ENCODE data around the gene GNMT. TPM values are rescaled to one million over a fixed set of nuclear protein-coding genes. Genes with fewer than 3 reads are reported as not detected.

Gene GNMT
- total and polyA plus RNA-seq, 10 of the 15 experiments (the other 5 are each of a cell fraction or from before 2014, with no cell fraction given), result 0.27 to 1.1 (median 0.39) TPM

DNA sequence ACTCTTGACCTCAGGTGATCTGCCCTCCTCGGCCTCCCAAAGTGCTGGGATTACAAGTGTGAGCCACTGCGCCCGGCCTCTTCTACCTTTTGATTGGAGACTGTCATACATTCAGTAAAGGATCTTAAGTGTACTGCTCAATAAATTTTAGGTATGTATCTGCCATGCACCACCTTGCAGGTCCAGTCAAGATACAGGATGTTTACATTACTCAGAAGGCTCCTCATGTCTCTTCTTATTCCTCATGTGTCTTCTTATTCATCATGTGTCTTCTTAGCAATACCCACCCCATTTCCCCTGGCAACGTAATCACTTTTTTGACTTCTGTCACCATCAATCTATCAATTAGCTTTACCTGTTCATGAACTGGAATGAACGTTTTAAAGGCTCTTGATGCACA lies 45.3 kb downstream of the GNMT start:
- Histone ChIP-seq H3K9ac (ENCODE audit: control insufficient read depth, insufficient read depth, low read length) (no peak overlapping the region), H3K4me3 (no peak overlapping the region), H3K79me2 (ENCODE audit: control insufficient read depth, insufficient read depth, low read length) (no peaks in the 10 kb centered on the region), H3K9me3 (replicated peaks; ENCODE audit: control insufficient read depth, insufficient read depth, low read length) (no peaks in the 10 kb centered on the region), H3K4me1 (ENCODE audit: control insufficient read depth, insufficient read depth, low read length) (no peaks in the 10 kb centered on the region), H3K27ac (ENCODE audit: control insufficient read depth, insufficient read depth) (no peak overlapping the region), H3K36me3 (ENCODE audit: control insufficient read depth in 2 of 2, insufficient read depth in 2 of 2, low read length in 1 of 2) (peaks cover 16 to 17% of the 10 kb centered on the region in 2 experiments), H3K27me3 (replicated peaks in 1 of 2; ENCODE audit: control insufficient read depth in 2 of 2, insufficient read depth in 2 of 2, low read length in 1 of 2) (no peaks in the 10 kb centered on the region), H4K20me1 (ENCODE audit: control insufficient read depth, insufficient read depth) (no peaks in the 10 kb centered on the region), H3K4me2 (ENCODE audit: control insufficient read depth, insufficient read depth) (no peak overlapping the region), H2AFZ (ENCODE audit: control insufficient read depth, low read depth, low read length) (no peak overlapping the region)
- BruUV-seq (replicated peaks), result no TSS peak
- FAIRE-seq (no peak), DNase-seq (ENCODE audit: low read depth, low spot score) (no peak), ATAC-seq (no peak)
- ChIA-PET RAD21 (ENCODE audit: unreplicated experiment) (interaction anchor here (1.9 kb wide), 1 partner anchor 41 kb away, joined by 4 read pairs; no protein-coding TSS in a partner anchor), POLR2A (interaction anchor here (0.6 to 1.3 kb wide), 3 partner anchors 14 to 559 kb away, joined by 3 to 4 read pairs (median 3); partner anchors contain the start of gene PPP2R5D), CTCF (interaction anchor here (0.9 to 1.9 kb wide), 3 partner anchors 8 to 137 kb away, joined by 3 to 7 read pairs (median 4); partner anchors contain the start of gene KLHDC3), SMC1A (ENCODE audit: uncharacterized antibody, unreplicated experiment) (interaction anchor here (1.2 kb wide), 1 partner anchor 9 kb away, joined by 4 read pairs; no protein-coding TSS in a partner anchor)
- 96% methylated on average over 5 of the region's 5 CpGs for WGBS (ENCODE audit: insufficient coverage, insufficient replicate concordance, low lambda C conversion rate, missing lambda C conversion rate)
- intact Hi-C loops (cut with micrococcal nuclease; ENCODE audit: unreplicated experiment), result loop anchor here (5.0 kb wide), 1 partner anchor 104 kb away; no protein-coding TSS in a partner anchor
- in situ Hi-C loops (cut with MboI), result no loop called here
- TF ChIP-seq, protein P1, sequence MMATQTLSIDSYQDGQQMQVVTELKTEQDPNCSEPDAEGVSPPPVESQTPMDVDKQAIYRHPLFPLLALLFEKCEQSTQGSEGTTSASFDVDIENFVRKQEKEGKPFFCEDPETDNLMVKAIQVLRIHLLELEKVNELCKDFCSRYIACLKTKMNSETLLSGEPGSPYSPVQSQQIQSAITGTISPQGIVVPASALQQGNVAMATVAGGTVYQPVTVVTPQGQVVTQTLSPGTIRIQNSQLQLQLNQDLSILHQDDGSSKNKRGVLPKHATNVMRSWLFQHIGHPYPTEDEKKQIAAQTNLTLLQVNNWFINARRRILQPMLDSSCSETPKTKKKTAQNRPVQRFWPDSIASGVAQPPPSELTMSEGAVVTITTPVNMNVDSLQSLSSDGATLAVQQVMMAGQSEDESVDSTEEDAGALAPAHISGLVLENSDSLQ (IDR thresholded peaks at IDR 0.05), result no peak
- TF ChIP-seq ZNF622 (IDR thresholded peaks at IDR 0.05) (no peak), SMC3 (IDR thresholded peaks at IDR 0.05; ENCODE audit: borderline replicate concordance, low read length) (no peak), BACH1 (IDR thresholded peaks at IDR 0.05; ENCODE audit: borderline replicate concordance) (no peak), KDM1A (IDR thresholded peaks at IDR 0.05; ENCODE audit: borderline replicate concordance) (no peak), NFXL1 (IDR thresholded peaks at IDR 0.05; ENCODE audit: borderline replicate concordance) (no peak), ZNF217 (IDR thresholded peaks at IDR 0.05) (no peak), SPI1 (IDR thresholded peaks at IDR 0.05; ENCODE audit: borderline replicate concordance, insufficient read depth, low read depth, low read length) (no peak)
